Large intestine (tissue), 3 donors: ENCODE results near the gene WLS. TPM values are rescaled to one million over a fixed set of nuclear protein-coding genes. Genes with fewer than 3 reads are reported as not detected.

Experiments used
- DNase-seq, 2 donors: peaks; one replicate each; pipeline versions ENCODE4 v3.0.0 to v3.0.0-alpha.2; 2013
- H3K27ac ChIP-seq: one replicate; pipeline ENCODE4 v1.5.1; 2013; ENCODE audit warnings: low read length
- H3K27me3 ChIP-seq: 2 replicates; pipeline ENCODE4 v1.6.1; 2013; ENCODE audit warnings: low read length; ENCODE audit not compliant: control insufficient read depth, insufficient read depth
- H3K36me3 ChIP-seq: 2 replicates; pipeline ENCODE4 v1.6.1; 2013; ENCODE audit warnings: low read length; ENCODE audit not compliant: control insufficient read depth, insufficient read depth
- H3K4me1 ChIP-seq: one replicate; pipeline ENCODE4 v1.6.1; 2013; ENCODE audit warnings: low read length; ENCODE audit not compliant: control insufficient read depth, insufficient read depth
- H3K4me3 ChIP-seq: one replicate; pipeline ENCODE4 v1.5.1; 2013; ENCODE audit warnings: low read length
- H3K9me3 ChIP-seq: one replicate; pipeline ENCODE4 v1.6.1; 2013; ENCODE audit warnings: mild to moderate bottlenecking, low read depth, low read length, moderate library complexity; ENCODE audit not compliant: control insufficient read depth
- WGBS: methylation state at CpG from one replicate; pipeline ENCODE4 v1.1.5; 2013; ENCODE audit warnings: low lambda C conversion rate; ENCODE audit not compliant: insufficient coverage; 5-methylcytosine and 5-hydroxymethylcytosine counted together
- polyA plus RNA-seq: library from polyadenylated mRNA; unstranded; fragments of 120-200 nt; gene quantifications from one replicate; pipeline ENCODE4 v1.2.1, GENCODE V29; 2013

The WLS gene
- polyA plus RNA-seq, 1 donor = 63.3 TPM

DNA sequence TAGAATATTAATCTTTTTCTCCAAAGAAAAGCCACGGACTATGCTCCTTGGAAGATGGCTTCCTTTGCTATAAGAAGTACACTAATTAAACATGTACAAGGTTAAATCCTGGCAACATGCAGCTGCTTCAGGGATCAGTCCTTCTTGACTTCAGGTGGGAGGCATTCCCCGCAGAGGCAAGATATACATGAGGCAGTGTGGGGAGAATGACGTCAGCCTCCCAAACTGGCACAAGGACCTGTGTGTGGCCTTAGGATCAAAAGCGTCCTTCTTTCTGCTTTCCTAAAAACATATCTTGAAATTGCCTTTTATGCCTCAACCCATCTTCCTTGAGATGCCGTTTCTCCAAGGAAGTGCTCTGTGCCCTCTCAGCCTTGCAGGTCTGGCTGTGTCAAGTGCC, 90.3 kb downstream of the WLS start:
- Histone ChIP-seq H3K4me3 (no peak overlapping the region), H3K27ac (peak overlapping the region; percentile 25), H3K4me1 (peaks cover 6% of the 10 kb centered on the region), H3K27me3 (no peaks in the 10 kb centered on the region), H3K9me3 (no peaks in the 10 kb centered on the region), H3K36me3 (peaks cover 32% of the 10 kb centered on the region)
- no peak for DNase-seq
- no CpG with 5 or more reads among the region's 5 CpGs for WGBS

GRCh38 chr1:68141071-68142021, 91.0 kb downstream of the WLS start:
- peak overlapping the region; percentile 25 for H3K27ac ChIP-seq
- peaks cover 35% of the 10 kb centered on the region for H3K36me3 ChIP-seq
- DNase-seq = peak; percentile 23 to 44
- no peak overlapping the region for H3K4me3 ChIP-seq
- no peaks in the 10 kb centered on the region for H3K9me3 ChIP-seq
- no CpG with 5 or more reads among the region's 15 CpGs for WGBS
- peaks cover 6% of the 10 kb centered on the region for H3K4me1 ChIP-seq
- no peaks in the 10 kb centered on the region for H3K27me3 ChIP-seq

DNA sequence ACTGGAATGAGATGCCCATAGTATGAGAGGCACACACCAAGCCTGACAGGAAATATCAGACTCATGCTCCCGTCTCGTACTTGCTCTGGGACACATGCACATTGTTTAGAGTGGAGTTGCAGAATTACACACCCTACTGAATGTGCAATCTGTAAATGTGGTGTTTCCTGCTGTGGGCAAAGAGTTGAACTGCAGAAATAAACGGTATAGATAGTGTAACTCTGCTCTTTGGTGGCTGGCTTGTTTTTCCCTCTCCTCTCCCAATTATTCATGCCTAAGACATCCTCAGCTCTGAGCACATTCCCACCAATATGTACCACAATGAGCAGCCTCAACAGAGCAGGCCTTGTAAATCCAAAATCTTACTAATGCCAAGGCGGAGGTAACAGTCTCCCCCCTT, 91.8 kb downstream of the WLS start:
- H3K27ac ChIP-seq = no peak overlapping the region
- peaks cover 6% of the 10 kb centered on the region for H3K4me1 ChIP-seq
- WGBS = no CpG with 5 or more reads among the region's 4 CpGs
- no peak for DNase-seq
- H3K4me3 ChIP-seq = no peak overlapping the region
- H3K9me3 ChIP-seq = no peaks in the 10 kb centered on the region
- H3K27me3 ChIP-seq = no peaks in the 10 kb centered on the region
- peaks cover 39% of the 10 kb centered on the region for H3K36me3 ChIP-seq

- Histone ChIP-seq H3K4me3 (no peak overlapping the region), H3K27ac (no peak overlapping the region), H3K4me1 (peaks cover 2% of the 10 kb centered on the region), H3K36me3 (peaks cover 64% of the 10 kb centered on the region), H3K27me3 (no peaks in the 10 kb centered on the region), H3K9me3 (no peaks in the 10 kb centered on the region)
- peak; percentile 41 to 54 for DNase-seq
- 80% methylated on average over 1 of the region's 2 CpGs for WGBS
Measured at GRCh38 chr1:68136187-68136586, 96.1 kb downstream of the WLS start.

- no peak overlapping the region for H3K27ac ChIP-seq
- H3K27me3 ChIP-seq = no peaks in the 10 kb centered on the region
- no peak for DNase-seq
- no peaks in the 10 kb centered on the region for H3K9me3 ChIP-seq
- H3K36me3 ChIP-seq = peaks cover 60% of the 10 kb centered on the region
- H3K4me1 ChIP-seq = no peaks in the 10 kb centered on the region
- no peak overlapping the region for H3K4me3 ChIP-seq
- no CpG with 5 or more reads among the region's 8 CpGs for WGBS
Measured at GRCh38 chr1:68132426-68133130, 99.7 kb downstream of the WLS start.

DNA sequence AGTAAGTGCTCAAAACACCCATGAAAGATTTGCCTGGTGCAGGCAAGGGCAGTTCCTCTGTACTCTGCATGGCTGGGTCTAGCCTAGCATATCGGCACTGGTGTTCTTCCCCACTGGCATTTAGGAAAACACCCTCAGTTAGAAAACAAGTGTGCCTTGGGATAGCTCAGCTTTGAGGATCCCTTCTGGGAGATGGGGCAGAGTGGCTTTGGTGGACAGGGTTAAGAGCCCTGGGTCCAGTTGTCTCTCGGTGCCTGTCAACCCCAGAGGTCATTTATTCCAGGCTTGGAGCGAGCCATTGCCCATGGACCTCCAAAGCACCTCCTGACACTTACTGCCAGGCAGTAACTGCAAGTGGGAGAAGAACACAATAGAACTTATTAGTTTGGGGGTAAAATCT, 101.1 kb downstream of the WLS start:
- no peaks in the 10 kb centered on the region for H3K27me3 ChIP-seq
- peaks cover 58% of the 10 kb centered on the region for H3K36me3 ChIP-seq
- no peaks in the 10 kb centered on the region for H3K9me3 ChIP-seq
- no CpG with 5 or more reads among the region's 3 CpGs for WGBS
- no peak for DNase-seq
- no peak overlapping the region for H3K4me3 ChIP-seq
- H3K27ac ChIP-seq = no peak overlapping the region
- H3K4me1 ChIP-seq = no peaks in the 10 kb centered on the region

DNA sequence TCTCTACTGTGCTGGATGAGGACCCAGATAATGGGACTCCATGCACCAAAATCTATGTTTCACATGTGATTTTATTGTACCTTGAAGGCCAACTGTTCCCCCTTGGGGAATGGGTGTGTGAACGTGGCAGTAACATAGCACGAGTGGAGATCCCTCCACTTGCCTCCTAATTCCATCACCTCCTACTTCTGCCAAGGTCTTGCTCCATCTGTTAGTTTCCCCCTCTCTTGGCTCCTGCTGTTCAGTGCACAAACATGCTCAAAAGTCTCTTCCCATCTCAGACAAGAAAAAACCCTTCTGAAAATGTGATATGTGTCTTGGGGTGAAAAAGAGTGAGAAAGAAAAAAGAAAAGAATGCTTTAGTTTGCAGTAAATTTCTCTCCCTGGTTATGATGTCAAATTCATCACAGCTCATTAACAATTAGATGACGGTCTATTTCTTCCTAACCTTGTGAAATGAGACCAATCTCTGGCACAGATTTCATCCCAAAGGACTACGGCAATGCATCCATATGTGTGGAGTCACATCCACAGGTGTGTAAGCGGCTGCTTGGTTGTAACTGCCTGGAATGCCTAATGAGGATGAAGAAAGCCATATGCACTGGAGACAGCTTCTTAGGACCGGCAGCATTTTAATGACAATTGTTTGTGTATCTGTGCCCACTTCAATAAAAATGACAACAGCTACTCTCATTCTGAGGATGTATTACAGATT, 102.6 kb downstream of the WLS start:
- no peaks in the 10 kb centered on the region for H3K4me1 ChIP-seq
- WGBS = no CpG with 5 or more reads among the region's 6 CpGs
- H3K36me3 ChIP-seq = peaks cover 57% of the 10 kb centered on the region
- H3K9me3 ChIP-seq = no peaks in the 10 kb centered on the region
- no peak overlapping the region for H3K4me3 ChIP-seq
- DNase-seq = no peak
- H3K27me3 ChIP-seq = no peaks in the 10 kb centered on the region
- no peak overlapping the region for H3K27ac ChIP-seq

DNA sequence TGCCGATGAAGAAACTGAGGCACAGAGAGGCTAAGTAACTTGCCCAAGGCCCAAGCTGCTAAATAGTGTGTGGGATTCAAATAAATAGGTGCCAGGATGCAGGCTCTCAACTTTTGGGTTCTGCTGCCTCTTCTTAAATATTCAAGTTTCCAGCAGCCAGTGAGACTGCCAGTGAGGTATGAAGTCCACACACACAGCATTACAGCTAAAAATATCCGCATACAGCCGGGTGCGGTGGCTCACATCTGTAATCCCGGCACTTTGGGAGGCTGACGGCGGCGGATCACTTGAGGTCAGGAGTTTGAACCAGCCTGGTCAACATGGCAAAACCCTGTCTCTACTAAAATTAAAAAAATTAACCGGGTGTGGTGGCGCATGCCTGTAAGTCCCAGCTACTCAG, 103.5 kb downstream of the WLS start:
- no peak overlapping the region for H3K4me3 ChIP-seq
- H3K27me3 ChIP-seq = no peaks in the 10 kb centered on the region
- WGBS = no CpG with 5 or more reads among the region's 10 CpGs
- no peaks in the 10 kb centered on the region for H3K4me1 ChIP-seq
- H3K9me3 ChIP-seq = no peaks in the 10 kb centered on the region
- DNase-seq = no peak
- no peak overlapping the region for H3K27ac ChIP-seq
- H3K36me3 ChIP-seq = peaks cover 54% of the 10 kb centered on the region

- Histone ChIP-seq H3K27me3 (no peaks in the 10 kb centered on the region), H3K9me3 (no peaks in the 10 kb centered on the region), H3K36me3 (peaks cover 52% of the 10 kb centered on the region), H3K4me3 (no peak overlapping the region), H3K27ac (no peak overlapping the region), H3K4me1 (no peaks in the 10 kb centered on the region)
- WGBS = no CpG with 5 or more reads among the region's 1 CpG
- no peak for DNase-seq
Measured at GRCh38 chr1:68128157-68128556, 104.2 kb downstream of the WLS start.

DNA sequence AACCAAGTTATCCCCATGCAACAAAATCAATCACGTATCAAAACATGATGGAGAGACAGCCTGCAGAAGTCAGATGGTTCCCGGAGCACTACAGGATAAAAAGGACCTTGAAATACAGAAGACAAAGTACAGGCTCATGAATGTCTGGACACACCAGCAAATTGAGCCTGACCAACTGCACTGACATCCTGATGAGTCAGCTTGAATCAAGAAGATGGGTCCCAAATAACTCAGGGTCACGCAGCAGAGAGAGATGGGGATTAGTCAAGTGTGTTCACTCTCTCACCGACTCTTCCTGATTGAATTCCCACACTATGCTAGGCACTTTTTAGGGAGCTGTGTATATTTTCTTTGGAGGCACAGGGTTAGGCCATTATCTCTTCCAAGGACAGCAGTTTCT, 110.8 kb downstream of the WLS start:
- peaks cover 28% of the 10 kb centered on the region for H3K36me3 ChIP-seq
- no peak overlapping the region for H3K27ac ChIP-seq
- no peak for DNase-seq
- H3K4me3 ChIP-seq = no peak overlapping the region
- WGBS = no CpG with 5 or more reads among the region's 4 CpGs
- no peaks in the 10 kb centered on the region for H3K9me3 ChIP-seq
- H3K27me3 ChIP-seq = no peaks in the 10 kb centered on the region
- no peaks in the 10 kb centered on the region for H3K4me1 ChIP-seq
